ENCODE measurements around the gene TMEM190. TPM values are rescaled to one million over a fixed set of nuclear protein-coding genes. Genes with fewer than 3 reads are reported as not detected.

The TMEM190 gene
- total and polyA plus RNA-seq, 2 of the 8 experiments (the other 6 are each of a cell fraction or from before 2014, with no cell fraction given), result 1.6 TPM; not detected in 1

DNA sequence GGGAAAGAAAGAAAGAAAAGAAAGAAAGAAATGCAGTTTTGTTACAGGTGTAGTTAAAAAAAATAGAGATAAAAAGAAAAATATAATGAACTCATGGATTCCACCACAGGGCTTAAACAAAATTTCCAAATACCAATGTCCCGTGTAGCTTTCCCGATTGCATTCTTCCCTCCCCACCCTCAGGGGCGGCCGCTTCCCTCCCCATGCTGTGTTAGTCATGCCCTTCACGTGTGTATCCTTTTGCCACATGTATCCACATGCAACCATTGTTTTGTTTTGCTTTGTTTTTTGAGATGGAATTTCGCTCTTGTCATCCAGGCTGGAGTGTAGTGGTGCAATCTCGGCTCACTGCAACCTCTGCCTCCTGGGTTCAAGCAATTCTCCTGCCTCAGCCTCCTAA lies 40.5 kb upstream of the TMEM190 start:
- 86% methylated on average over 7 of the region's 7 CpGs; no CpG with 5 or more reads in 1 of the 2 experiments for WGBS, 2 experiments (ENCODE audit: extremely low coverage in 1 of 2, insufficient coverage in 1 of 2, insufficient read length in 1 of 2, insufficient replicate concordance in 2 of 2, low coverage in 1 of 2, low lambda C conversion rate in 2 of 2, missing lambda C conversion rate in 1 of 2)
- no peak overlapping the region for H2BK20ac ChIP-seq (ENCODE audit: low read length)
- no peaks in the 10 kb centered on the region for H3K9me3 ChIP-seq (ENCODE audit: insufficient read depth in 2 of 2, low read depth in 1 of 2, low read length in 1 of 2)
- no peaks in the 10 kb centered on the region; a peak in 1 of 4 replicates for H3K79me2 ChIP-seq (ENCODE audit: control insufficient read depth in 1 of 2, insufficient read depth in 2 of 2, low read length in 2 of 2)
- no peak overlapping the region for H3K56ac ChIP-seq (replicated peaks; ENCODE audit: insufficient read length, low read depth, low read length)
- no peak overlapping the region for H2BK12ac ChIP-seq (ENCODE audit: low read depth, low read length)
- ChIA-PET CTCF (ENCODE audit: partially characterized antibody) (interaction anchor here (1.4 to 3.7 kb wide), 2 partner anchors 14 to 20 kb away, joined by 4 to 12 read pairs; no protein-coding TSS in a partner anchor), POLR2A (ENCODE audit: partially characterized antibody) (interaction anchor here (1.1 to 3.8 kb wide), 6 partner anchors 13 to 71 kb away, joined by 3 to 19 read pairs (median 7); partner anchors contain the start of genes TMEM238 and UBE2S)
- H3K79me1 ChIP-seq (ENCODE audit: low read depth, low read length), result no peaks in the 10 kb centered on the region
- H3K14ac ChIP-seq (ENCODE audit: insufficient read length), result no peak overlapping the region
- H4K20me1 ChIP-seq (replicated peaks in 1 of 2; ENCODE audit: control insufficient read depth in 1 of 2, insufficient read depth in 2 of 2, low read length in 2 of 2), result no peaks in the 10 kb centered on the region
- no peak for FAIRE-seq
- H4K5ac ChIP-seq (ENCODE audit: insufficient read length, low read depth, low read length), result no peak overlapping the region
- H3K36me3 ChIP-seq (ENCODE audit: control insufficient read depth in 2 of 4, insufficient read depth in 4 of 4, low read length in 3 of 4), result no peaks in the 10 kb centered on the region
- no peak overlapping the region for H3K18ac ChIP-seq (ENCODE audit: extremely low read depth, low read length)
- no peak for DNase-seq (ENCODE audit: low read depth in 1 of 2, low spot score in 2 of 2)
- peaks cover 0 to 3% (median 0%) of the 10 kb centered on the region in 4 experiments; a peak in 1 of 7 replicates for H3K27me3 ChIP-seq (replicated peaks in 1 of 4; ENCODE audit: control insufficient read depth in 3 of 4, extremely low read depth in 1 of 4, insufficient read depth in 3 of 4, low read length in 3 of 4)
- peaks cover 0 to 7% (median 1%) of the 10 kb centered on the region in 4 experiments; a peak in 3 of 7 replicates for H3K4me1 ChIP-seq (replicated peaks in 1 of 4; ENCODE audit: control insufficient read depth in 3 of 4, insufficient read depth in 4 of 4, low read length in 3 of 4)
- no peak overlapping the region for H2BK5ac ChIP-seq (ENCODE audit: low read depth, low read length)
- H2BK15ac ChIP-seq (ENCODE audit: low read length), result no peak overlapping the region
- TF ChIP-seq POU5F1 (IDR thresholded peaks at IDR 0.05; ENCODE audit: low read depth, low read length), result no peak
- TF ChIP-seq POLR2A (IDR thresholded peaks at IDR 0.05; ENCODE audit: control extremely low read depth in 1 of 2, low read depth in 2 of 2, low read length in 2 of 2), result no peak
- TF ChIP-seq EGR1 (IDR thresholded peaks at IDR 0.05; ENCODE audit: borderline replicate concordance, low read depth, low read length), result no peak
- TF ChIP-seq SRF (IDR thresholded peaks at IDR 0.05; ENCODE audit: low read depth, low read length), result no peak
- no peak for TF ChIP-seq TBP (IDR thresholded peaks at IDR 0.05; ENCODE audit: low read depth, low read length)
- no peak for TF ChIP-seq MAFK (IDR thresholded peaks at IDR 0.05; ENCODE audit: low read depth, low read length)
- TF ChIP-seq CHD2 (IDR thresholded peaks at IDR 0.05; ENCODE audit: low read length), result no peak
- TF ChIP-seq SP4 (IDR thresholded peaks at IDR 0.05; ENCODE audit: low read length), result no peak
- TF ChIP-seq RXRA (IDR thresholded peaks at IDR 0.05; ENCODE audit: insufficient read depth, low read depth, low read length), result no peak
- TF ChIP-seq CEBPB (IDR thresholded peaks at IDR 0.05; ENCODE audit: low read depth, low read length), result no peak
- TF ChIP-seq YY1 (IDR thresholded peaks at IDR 0.05; ENCODE audit: low read depth, low read length), result no peak
- no peak for TF ChIP-seq SP2 (IDR thresholded peaks at IDR 0.05; ENCODE audit: low read length)
- TF ChIP-seq, protein P1, sequence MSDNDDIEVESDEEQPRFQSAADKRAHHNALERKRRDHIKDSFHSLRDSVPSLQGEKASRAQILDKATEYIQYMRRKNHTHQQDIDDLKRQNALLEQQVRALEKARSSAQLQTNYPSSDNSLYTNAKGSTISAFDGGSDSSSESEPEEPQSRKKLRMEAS (IDR thresholded peaks at IDR 0.05), result no peak
- TF ChIP-seq HDAC2 (IDR thresholded peaks at IDR 0.05; ENCODE audit: borderline replicate concordance in 1 of 2, low read depth in 2 of 2, low read length in 2 of 2), result no peak
- TF ChIP-seq SAP30 (IDR thresholded peaks at IDR 0.05; ENCODE audit: insufficient read depth, insufficient replicate concordance, low read length), result no peak
- no peak overlapping the region for H3K4me2 ChIP-seq (ENCODE audit: insufficient read depth in 1 of 2, low read depth in 2 of 2, low read length in 2 of 2)
- H2AFZ ChIP-seq (ENCODE audit: low read length), result no peak overlapping the region
- no peak overlapping the region for H2AK5ac ChIP-seq (ENCODE audit: low read depth, low read length)
- no peak overlapping the region for H3K4me3 ChIP-seq (ENCODE audit: extremely low read depth in 1 of 4, insufficient read depth in 2 of 4, low read depth in 3 of 4, low read length in 4 of 4)
- H3K23ac ChIP-seq (ENCODE audit: insufficient read length), result no peak overlapping the region
- no peak overlapping the region for H2BK120ac ChIP-seq (replicated peaks; ENCODE audit: low read depth, low read length)
- H3K23me2 ChIP-seq (ENCODE audit: low read depth, low read length), result peaks cover 17% of the 10 kb centered on the region; the same call in 1 of the 2 replicates
- H4K8ac ChIP-seq (ENCODE audit: extremely low read depth, insufficient read depth, low read length), result no peak overlapping the region
- H4K91ac ChIP-seq (replicated peaks; ENCODE audit: insufficient read length, low read length), result no peak overlapping the region
- H3K4ac ChIP-seq (replicated peaks; ENCODE audit: insufficient read length, low read depth, low read length), result no peak overlapping the region
- no peak overlapping the region for H3K9ac ChIP-seq (replicated peaks in 1 of 4; ENCODE audit: extremely low read depth in 1 of 4, low read depth in 3 of 4, low read length in 3 of 4)
- H3K27ac ChIP-seq (ENCODE audit: low read depth, low read length), result no peak overlapping the region
